M059J (cell line): ENCODE data around the gene SKAP1. TPM values are rescaled to one million over a fixed set of nuclear protein-coding genes. Genes with fewer than 3 reads are reported as not detected.
"Not testable (repeated sequence)": the region's sequence is repeated elsewhere in the genome, so short reads cannot be mapped to it uniquely, and the experiment has no call there.

Source experiments
- DNase-seq: peaks from one replicate; pipeline ENCODE4 v3.0.0-alpha.2; 2012; ENCODE audit warnings: low read depth
- total RNA-seq: library from RNA; depleted of rRNA; stranded (reverse); fragments of >200 nt; shearing (Covaris generic); gene quantifications from 2 replicates; pipeline ENCODE4 v1.2.3, GENCODE V29; 2014

SKAP1 gene
- total RNA-seq, 1 experiment from 2014 or later: 0.42 TPM

GRCh38 chr17:48211787-48212186 lies 218.2 kb downstream of the SKAP1 start:
- no peak for DNase-seq

- DNase-seq: no peak
These were observed 219.0 kb downstream of the SKAP1 start for GRCh38 chr17:48211011-48211410.

GRCh38 chr17:48209973-48210372 lies 220.0 kb downstream of the SKAP1 start:
- no peak for DNase-seq

GRCh38 chr17:48207776-48208544 lies 222.1 kb downstream of the SKAP1 start:
- DNase-seq: no peak

GRCh38 chr17:48207036-48207435 lies 223.0 kb downstream of the SKAP1 start:
- peak; percentile 88 for DNase-seq

- peak; percentile 71 for DNase-seq
These were observed 227.1 kb downstream of the SKAP1 start for GRCh38 chr17:48202959-48203358.

GRCh38 chr17:48198950-48199541 lies 231.0 kb downstream of the SKAP1 start:
- peak; percentile 71 for DNase-seq

GRCh38 chr17:48195910-48196309 lies 234.1 kb downstream of the SKAP1 start:
- no peak for DNase-seq

- peak; percentile 95 for DNase-seq
These were observed 235.9 kb downstream of the SKAP1 start for GRCh38 chr17:48194097-48194550.

GRCh38 chr17:48192321-48192731 lies 237.7 kb downstream of the SKAP1 start:
- peak; percentile 48 for DNase-seq

GRCh38 chr17:48191362-48191761 lies 238.7 kb downstream of the SKAP1 start:
- no peak for DNase-seq

GRCh38 chr17:48190871-48191270 lies 239.1 kb downstream of the SKAP1 start:
- no peak for DNase-seq

GRCh38 chr17:48187872-48188608 lies 242.0 kb downstream of the SKAP1 start:
- DNase-seq: no peak

GRCh38 chr17:48186317-48186716 lies 243.7 kb downstream of the SKAP1 start:
- DNase-seq: not testable (repeated sequence)

- no peak for DNase-seq
These were observed 245.3 kb downstream of the SKAP1 start for GRCh38 chr17:48184721-48185120.

- DNase-seq: peak; percentile 61
These were observed 248.4 kb downstream of the SKAP1 start for GRCh38 chr17:48181653-48182052.

GRCh38 chr17:48180842-48181629 lies 249.0 kb downstream of the SKAP1 start:
- DNase-seq: no peak

- DNase-seq: peak; percentile 61
These were observed 250.7 kb downstream of the SKAP1 start for GRCh38 chr17:48179071-48179945.

- no peak for DNase-seq
These were observed 251.7 kb downstream of the SKAP1 start for GRCh38 chr17:48178317-48178716.

GRCh38 chr17:48177816-48178215 lies 252.2 kb downstream of the SKAP1 start:
- DNase-seq: peak; percentile 75

- peak; percentile 73 for DNase-seq
These were observed 253.6 kb downstream of the SKAP1 start for GRCh38 chr17:48176471-48176855.
